Spleen (tissue), 7 donors: ENCODE data around the gene EXOC1L.

Experiments
- POLR2A ChIP-seq, 3 donors: fragments of 450-650 bp; IDR thresholded peaks; one replicate each; pipeline ENCODE4 v1.5.1; 2017; ENCODE audit warnings: antibody characterized with exemption in 3 of 3, mild to moderate bottlenecking in 1 of 3
- TF ChIP-seq, protein P1 (sequence below), 11 experiments: fragments of 200-600 bp in 7 of 11; fragments of 450-650 bp in 4 of 11; sonication (generic) in 4 of 11; IDR thresholded peaks in 8 of 11; conservative IDR thresholded peaks in 3 of 11; 1 replicate in 7 of 11; 2 replicates in 4 of 11; pipeline versions ENCODE4 v1.4.0 to v1.8.0; 2016 to 2021; ENCODE audit warnings: antibody characterized with exemption in 11 of 11, inconsistent platforms in 4 of 11, mild to moderate bottlenecking in 1 of 11
- donor health status: DM: no; HTN: no; CAD: no; lungs with moderate emphysema.
- donor health status: DM: no; HTN: no; CAD: no.
- donor health status: DM: no; HTN: no; CAD: no.

DNA sequence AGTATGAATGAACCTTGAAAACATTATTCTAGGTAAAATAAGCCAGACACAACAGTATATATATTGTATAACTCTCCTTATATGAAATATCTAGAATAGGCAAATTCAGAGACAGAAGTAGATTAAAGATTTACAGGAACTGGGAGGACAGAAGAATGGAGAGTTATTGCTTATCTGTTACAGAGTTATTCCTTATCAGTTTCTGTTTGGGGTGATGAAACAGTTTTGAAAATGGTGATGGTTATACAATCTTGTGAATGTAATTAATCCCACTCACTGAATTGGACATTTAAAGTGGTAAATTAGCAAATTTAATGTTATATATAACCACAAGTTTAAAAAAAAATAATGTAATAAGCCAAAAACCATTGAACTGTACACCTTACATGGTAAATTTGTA lies 19.4 kb downstream of the EXOC1L start:
- TF ChIP-seq, protein P1, sequence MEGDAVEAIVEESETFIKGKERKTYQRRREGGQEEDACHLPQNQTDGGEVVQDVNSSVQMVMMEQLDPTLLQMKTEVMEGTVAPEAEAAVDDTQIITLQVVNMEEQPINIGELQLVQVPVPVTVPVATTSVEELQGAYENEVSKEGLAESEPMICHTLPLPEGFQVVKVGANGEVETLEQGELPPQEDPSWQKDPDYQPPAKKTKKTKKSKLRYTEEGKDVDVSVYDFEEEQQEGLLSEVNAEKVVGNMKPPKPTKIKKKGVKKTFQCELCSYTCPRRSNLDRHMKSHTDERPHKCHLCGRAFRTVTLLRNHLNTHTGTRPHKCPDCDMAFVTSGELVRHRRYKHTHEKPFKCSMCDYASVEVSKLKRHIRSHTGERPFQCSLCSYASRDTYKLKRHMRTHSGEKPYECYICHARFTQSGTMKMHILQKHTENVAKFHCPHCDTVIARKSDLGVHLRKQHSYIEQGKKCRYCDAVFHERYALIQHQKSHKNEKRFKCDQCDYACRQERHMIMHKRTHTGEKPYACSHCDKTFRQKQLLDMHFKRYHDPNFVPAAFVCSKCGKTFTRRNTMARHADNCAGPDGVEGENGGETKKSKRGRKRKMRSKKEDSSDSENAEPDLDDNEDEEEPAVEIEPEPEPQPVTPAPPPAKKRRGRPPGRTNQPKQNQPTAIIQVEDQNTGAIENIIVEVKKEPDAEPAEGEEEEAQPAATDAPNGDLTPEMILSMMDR (IDR thresholded peaks at IDR 0.05 in 8 of 11, conservative IDR thresholded peaks at IDR 0.05 in 3 of 11) = no peak
- TF ChIP-seq POLR2A (IDR thresholded peaks at IDR 0.05) = no peak
